HG03045 (cell line): Measurements from ENCODE around the gene APOL3.
"Not testable (repeated sequence)": the region's sequence is repeated elsewhere in the genome, so short reads cannot be mapped to it uniquely, and the experiment has no call there.

Experiments used
- ATAC-seq: cut with Tn5 transposase; IDR thresholded peaks from one replicate; pipeline ENCODE4 v1.9.1; 2021; ENCODE audit warnings: mild to moderate bottlenecking, moderate library complexity; ENCODE audit not compliant: unreplicated experiment

APOL3 gene

GRCh38 chr22:36104435-36104834 is 56.1 kb downstream of the APOL3 start:
- no peak for ATAC-seq

DNA sequence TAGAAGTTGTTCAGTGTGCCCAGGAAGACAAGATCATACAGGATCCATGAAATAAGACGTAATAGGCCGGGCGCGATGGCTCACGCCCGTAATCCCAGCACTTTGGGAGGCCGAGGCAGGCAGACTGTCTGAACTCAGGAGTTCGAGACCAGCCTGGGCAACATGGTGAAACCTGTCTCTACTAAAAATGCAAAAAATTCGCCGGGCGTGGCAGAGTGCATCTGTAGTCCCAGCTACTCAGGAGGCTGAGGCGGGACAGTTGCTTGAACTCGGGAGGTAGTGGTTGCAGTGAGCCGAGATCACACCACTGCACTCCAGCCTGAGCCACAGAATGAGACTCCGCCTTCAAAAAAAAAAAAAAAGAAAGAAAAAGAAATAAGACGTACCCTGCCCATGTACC is 56.7 kb downstream of the APOL3 start:
- no peak for ATAC-seq

DNA sequence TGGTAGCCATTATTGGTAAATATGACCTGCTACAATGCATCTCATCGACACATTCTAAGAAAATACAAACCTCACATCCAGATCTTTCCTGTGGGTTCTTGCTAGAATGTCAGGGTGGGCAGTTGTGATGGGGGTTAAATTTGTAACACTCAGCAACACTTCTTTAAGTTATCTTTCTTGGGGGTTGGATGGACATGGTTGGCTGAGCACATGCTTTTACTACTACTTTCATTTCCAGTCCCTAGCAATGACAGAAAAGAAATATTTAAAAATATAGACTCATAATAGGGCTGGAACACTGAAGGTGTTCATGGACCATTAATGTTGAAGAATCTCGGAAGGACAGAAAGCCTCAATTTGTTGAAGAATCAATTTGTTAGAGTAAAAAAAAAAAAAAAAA is 57.6 kb downstream of the APOL3 start:
- no peak for ATAC-seq

DNA sequence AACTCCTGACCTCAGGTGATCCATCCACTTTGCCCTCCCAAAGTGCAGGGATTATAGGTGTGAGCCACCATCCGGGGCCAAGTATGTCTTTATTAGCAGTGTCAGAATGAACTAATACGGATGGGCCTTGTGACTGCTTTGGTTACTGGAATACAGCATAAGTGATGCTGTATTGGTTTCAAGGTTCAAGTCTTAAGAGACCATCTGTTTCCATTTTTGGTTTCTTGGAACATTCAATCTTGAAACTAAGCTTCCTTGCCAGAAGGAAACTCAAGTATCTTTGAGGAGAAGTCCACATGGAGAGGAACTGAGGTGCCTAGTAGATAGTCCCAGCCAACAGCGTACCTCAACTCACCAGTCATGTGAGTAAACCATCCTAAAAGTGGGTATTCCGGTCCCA is 58.8 kb downstream of the APOL3 start:
- no peak for ATAC-seq

- ATAC-seq, result not testable (repeated sequence)
Observed at GRCh38 chr22:36100908-36101307, 59.6 kb downstream of the APOL3 start.

- no peak for ATAC-seq
Observed at GRCh38 chr22:36100134-36100824, 60.3 kb downstream of the APOL3 start.

- not testable (repeated sequence) for ATAC-seq
Observed at GRCh38 chr22:36099561-36099960, 61.0 kb downstream of the APOL3 start.

GRCh38 chr22:36097880-36098279 is 62.7 kb downstream of the APOL3 start:
- no peak for ATAC-seq

DNA sequence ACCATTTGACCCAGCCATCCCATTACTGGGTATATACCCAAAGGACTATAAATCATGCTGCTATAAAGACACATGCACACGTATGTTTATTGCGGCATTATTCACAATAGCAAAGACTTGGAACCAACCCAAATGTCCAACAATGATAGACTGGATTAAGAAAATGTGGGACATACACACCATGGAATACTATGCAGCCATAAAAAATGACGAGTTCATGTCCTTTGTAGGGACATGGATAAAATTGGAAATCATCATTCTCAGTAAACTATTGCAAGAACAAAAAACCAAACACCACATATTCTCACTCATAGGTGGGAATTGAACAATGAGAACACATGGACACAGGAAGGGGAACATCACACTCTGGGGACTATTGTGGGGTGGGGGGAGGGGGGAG is 69.8 kb downstream of the APOL3 start:
- not testable (repeated sequence) for ATAC-seq
